NCI-H1436 treated with DMSO at 0.1 percent for 48 hours (cell line): Measurements from ENCODE around the gene NUP153.
"Not testable (repeated sequence)": the region's sequence is repeated elsewhere in the genome, so short reads cannot be mapped to it uniquely, and the experiment has no call there.

ENCODE experiments used
- DNase-seq: peaks from one replicate; lab custom pipeline; 2025; lab: John Stamatoyannopoulos, UW

Gene NUP153

GRCh38 chr6:17601386-17601703 lies 105.4 kb downstream of the NUP153 start:
- DNase-seq = no peak

GRCh38 chr6:17600527-17601385 lies 106.0 kb downstream of the NUP153 start:
- no peak for DNase-seq

- DNase-seq = peak; percentile 46
Measured at GRCh38 chr6:17599877-17600526, 106.7 kb downstream of the NUP153 start, which contains the start of gene FAM8A1. FAM8A1 (plus strand) TSS chr6:17600302; CDS start chr6:17600410, 108 bp downstream.

- no peak for DNase-seq
Measured at GRCh38 chr6:17596085-17596484, 110.6 kb downstream of the NUP153 start.

- DNase-seq = no peak
Measured at GRCh38 chr6:17593246-17593645, 113.5 kb downstream of the NUP153 start.

- DNase-seq = no peak
Measured at GRCh38 chr6:17591287-17591686, 115.4 kb downstream of the NUP153 start.

- DNase-seq = no peak
Measured at GRCh38 chr6:17589406-17590096, 117.2 kb downstream of the NUP153 start.

GRCh38 chr6:17588011-17588410 lies 118.7 kb downstream of the NUP153 start:
- no peak for DNase-seq

GRCh38 chr6:17586623-17587022 lies 120.1 kb downstream of the NUP153 start:
- DNase-seq = not testable (repeated sequence)

GRCh38 chr6:17585766-17586490 lies 120.8 kb downstream of the NUP153 start:
- DNase-seq = no peak

GRCh38 chr6:17584241-17584803 lies 122.4 kb downstream of the NUP153 start:
- peak; percentile 43 for DNase-seq

- DNase-seq = no peak
Measured at GRCh38 chr6:17583811-17584210, 122.9 kb downstream of the NUP153 start.

- DNase-seq = not testable (repeated sequence)
Measured at GRCh38 chr6:17581282-17581681, 125.4 kb downstream of the NUP153 start.

- DNase-seq = no peak
Measured at GRCh38 chr6:17580518-17581048, 126.1 kb downstream of the NUP153 start.

- no peak for DNase-seq
Measured at GRCh38 chr6:17577059-17577458, 129.7 kb downstream of the NUP153 start.

- DNase-seq = no peak
Measured at GRCh38 chr6:17574866-17575560, 131.7 kb downstream of the NUP153 start.

- no peak for DNase-seq
Measured at GRCh38 chr6:17565399-17565798, 141.3 kb downstream of the NUP153 start.
